Prostate gland (tissue), 2 donors: ENCODE data around the gene ZFHX3. TPM values are rescaled to one million over a fixed set of nuclear protein-coding genes. Genes with fewer than 3 reads are reported as not detected.

Experiments
- DNase-seq: peaks from one replicate; pipeline ENCODE4 v3.0.0-alpha.2; 2019; ENCODE audit warnings: low spot score
- H3K27ac ChIP-seq, 2 donors: fragments of 200-600 bp; sonication (generic); 2 replicates each; pipeline ENCODE4 v1.5.1; 2017 to 2019
- H3K27me3 ChIP-seq: fragments of 200-600 bp; sonication (generic); replicated peaks from 2 replicates; pipeline ENCODE4 v1.5.1; 2019; ENCODE audit not compliant: insufficient read depth
- H3K36me3 ChIP-seq, 2 donors: fragments of 200-600 bp; sonication (generic); 1 replicate in 1 of 2; 2 replicates in 1 of 2; pipeline versions ENCODE4 v1.5.1 to v1.8.1; 2017 to 2019
- H3K4me1 ChIP-seq: fragments of 200-600 bp; sonication (generic); replicated peaks from 2 replicates; pipeline ENCODE4 v1.5.1; 2019
- H3K4me3 ChIP-seq, 2 donors: fragments of 200-600 bp; sonication (generic); 2 replicates each; pipeline ENCODE4 v1.5.1; 2017 to 2019
- H3K9me3 ChIP-seq: fragments of 200-600 bp; sonication (generic); 2 replicates; pipeline ENCODE4 v1.5.1; 2017
- CTCF ChIP-seq, 4 experiments: fragments of 200-600 bp in 2 of 4; fragments of 450-650 bp in 2 of 4; sonication (generic) in 2 of 4; IDR thresholded peaks; 1 replicate in 3 of 4; 2 replicates in 1 of 4; pipeline ENCODE4 v1.5.1; 2016 to 2019; ENCODE audit warnings: antibody characterized with exemption in 4 of 4, mild to moderate bottlenecking in 2 of 4, moderate library complexity in 2 of 4
- POLR2A ChIP-seq: fragments of 450-650 bp; IDR thresholded peaks from one replicate; pipeline ENCODE4 v1.6.1; 2016; ENCODE audit warnings: antibody characterized with exemption, mild to moderate bottlenecking
- POLR2AphosphoS5 ChIP-seq: sonication (generic); formaldehyde crosslinking; IDR thresholded peaks from one replicate; pipeline ENCODE4 v1.6.1; 2017; ENCODE audit warnings: antibody characterized with exemption
- WGBS: methylation state at CpG from one replicate; pipeline ENCODE4 v1.1.5; 2018; 5-methylcytosine and 5-hydroxymethylcytosine counted together
- intact Hi-C: fragments of 100-400 bp; cut with DNase I; formaldehyde crosslinking; loops from one replicate; pipeline ENCODE4 v1.14.2; 2022
- total RNA-seq, 2 donors: library from RNA; depleted of rRNA; stranded (reverse); fragments of >200 nt; gene quantifications; one replicate each; pipeline ENCODE4 v1.1.0, GENCODE V29; 2016

ZFHX3 gene
- total RNA-seq, 2 donors from 2014 or later: 51.1 to 53.9 TPM

DNA sequence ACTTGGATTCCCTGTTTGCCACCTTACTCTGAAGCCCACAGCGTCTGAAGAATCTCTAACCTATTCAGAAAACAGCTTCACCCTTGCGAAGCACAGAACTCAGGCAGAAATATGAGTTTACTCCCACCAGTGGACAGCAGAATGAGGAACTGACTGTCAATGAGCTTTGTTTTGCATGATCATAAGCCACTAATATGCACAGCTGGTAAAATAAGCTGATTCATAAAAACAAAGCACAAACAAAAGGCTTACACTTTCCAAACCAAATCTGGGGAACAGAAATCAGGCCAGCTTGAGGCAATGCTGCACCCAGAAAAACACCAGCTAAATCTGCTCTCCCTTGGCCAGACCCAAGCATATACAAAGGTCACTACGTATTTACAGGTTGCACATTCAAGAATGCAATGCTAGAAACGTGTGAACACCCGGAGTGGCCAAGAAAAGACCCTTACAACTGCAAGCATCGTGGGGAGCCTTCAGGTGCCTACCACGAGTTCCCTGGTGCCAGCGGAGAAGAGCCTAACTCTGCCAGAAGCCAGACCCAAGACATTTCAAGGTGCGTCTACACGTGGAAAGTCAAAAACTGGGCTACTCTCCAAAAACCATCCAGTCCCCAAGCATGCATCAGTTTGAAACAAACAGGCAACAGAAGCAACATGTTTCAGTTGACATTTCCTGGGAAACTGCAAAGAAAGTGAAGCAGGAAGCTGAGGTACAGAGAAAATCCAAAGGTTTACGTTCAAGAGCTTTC lies 207.1 kb downstream of the ZFHX3 start:
- H3K27ac ChIP-seq: peak overlapping the region in 1 of 2 donors; percentile 22
- no peak for DNase-seq
- 53% methylated on average over 11 of the region's 11 CpGs for WGBS
- TF ChIP-seq CTCF (IDR thresholded peaks at IDR 0.05) (no peak), POLR2A (no peak), POLR2AphosphoS5 (no peak)
- intact Hi-C loops: loop anchor here (5.0 kb wide), 1 partner anchor 146 kb away; no protein-coding TSS in a partner anchor
- no peaks in the 10 kb centered on the region for H3K27me3 ChIP-seq
- peaks cover 10% of the 10 kb centered on the region for H3K4me1 ChIP-seq
- H3K4me3 ChIP-seq: no peak overlapping the region
- H3K36me3 ChIP-seq: no peaks in the 10 kb centered on the region
- H3K9me3 ChIP-seq: no peaks in the 10 kb centered on the region

DNA sequence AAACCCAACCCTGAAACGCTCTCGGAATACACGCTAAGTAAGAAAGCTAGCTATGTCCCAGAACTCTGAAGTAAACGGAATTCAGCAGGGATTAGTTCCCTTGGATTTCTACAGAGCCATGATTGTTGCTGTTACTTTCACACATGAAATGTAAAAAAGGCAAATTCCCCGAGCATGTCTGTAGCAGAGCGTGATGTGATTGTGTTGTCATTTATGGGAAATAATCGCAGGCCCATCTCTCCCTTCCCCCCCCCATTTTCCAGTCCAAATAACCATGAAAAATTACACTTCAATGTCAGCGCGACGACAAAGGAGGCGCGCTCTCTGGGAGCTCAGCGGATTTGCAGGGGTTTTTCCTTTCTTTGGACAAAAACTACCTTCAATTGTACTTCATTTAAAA lies 209.0 kb downstream of the ZFHX3 start:
- TF ChIP-seq CTCF (IDR thresholded peaks at IDR 0.05) (no peak), POLR2AphosphoS5 (no peak), POLR2A (no peak)
- intact Hi-C loops: loop anchor here (10.0 kb wide), 1 partner anchor 334 kb away; no protein-coding TSS in a partner anchor
- WGBS: 91% methylated on average over 13 of the region's 13 CpGs
- no peak overlapping the region for H3K27ac ChIP-seq
- no peaks in the 10 kb centered on the region for H3K9me3 ChIP-seq
- DNase-seq: no peak
- no peaks in the 10 kb centered on the region for H3K27me3 ChIP-seq
- H3K4me1 ChIP-seq: peaks cover 11% of the 10 kb centered on the region
- H3K36me3 ChIP-seq: no peaks in the 10 kb centered on the region
- no peak overlapping the region for H3K4me3 ChIP-seq

GRCh38 chr16:72838586-72838910 lies 209.4 kb downstream of the ZFHX3 start:
- intact Hi-C loops: loop anchor here (10.0 kb wide), 1 partner anchor 334 kb away; no protein-coding TSS in a partner anchor
- Histone ChIP-seq H3K36me3 (no peaks in the 10 kb centered on the region), H3K27me3 (no peaks in the 10 kb centered on the region), H3K4me3 (no peak overlapping the region), H3K9me3 (no peaks in the 10 kb centered on the region), H3K4me1 (peaks cover 11% of the 10 kb centered on the region), H3K27ac (peak overlapping the region in 1 of 2 donors; percentile 65)
- no peak for DNase-seq
- 92% methylated on average over 11 of the region's 11 CpGs for WGBS
- TF ChIP-seq POLR2A: no peak
- no peak for TF ChIP-seq POLR2AphosphoS5
- TF ChIP-seq CTCF (IDR thresholded peaks at IDR 0.05): no peak

DNA sequence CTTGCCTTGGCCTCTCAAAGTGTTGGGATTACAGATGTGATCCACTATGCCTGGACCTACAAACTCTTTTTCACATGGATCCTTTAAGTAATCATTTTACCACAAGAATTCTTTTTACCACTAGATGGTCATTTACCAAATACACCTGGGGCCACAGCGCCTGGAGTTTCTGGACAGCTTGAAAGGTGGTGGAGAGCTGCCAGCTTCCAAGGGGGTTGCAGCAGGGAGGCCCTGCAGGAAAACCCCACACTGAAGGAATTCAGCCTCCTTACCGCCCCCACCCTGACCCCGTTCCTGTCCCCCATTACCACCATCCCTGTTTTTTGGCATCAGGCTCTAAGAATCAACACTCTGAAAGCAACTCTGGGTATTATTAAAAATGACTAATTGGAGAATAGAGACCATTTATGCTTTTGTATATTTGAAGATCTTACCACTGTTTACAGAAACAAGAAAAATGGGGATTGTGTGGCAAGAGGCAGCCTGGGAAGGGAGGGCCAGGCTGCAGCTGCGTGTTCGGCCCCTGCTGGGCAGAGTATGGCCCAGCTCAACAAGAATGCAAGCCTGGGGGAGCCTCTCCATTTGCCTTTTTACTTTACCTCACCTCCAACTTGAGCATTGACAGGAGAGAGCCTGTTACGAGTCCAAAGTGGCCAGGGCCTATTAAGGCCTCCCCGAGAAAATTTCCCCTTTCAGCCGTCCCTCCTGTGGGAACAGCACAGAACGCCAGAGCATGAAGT lies 209.9 kb downstream of the ZFHX3 start:
- Histone ChIP-seq H3K9me3 (no peaks in the 10 kb centered on the region), H3K4me1 (peaks cover 11% of the 10 kb centered on the region), H3K27me3 (no peaks in the 10 kb centered on the region), H3K36me3 (no peaks in the 10 kb centered on the region), H3K27ac (peak overlapping the region in 1 of 2 donors; percentile 65), H3K4me3 (no peak overlapping the region)
- WGBS: 86% methylated on average over 9 of the region's 9 CpGs
- DNase-seq: no peak
- intact Hi-C loops: loop anchor here (10.0 kb wide), 1 partner anchor 333 kb away; no protein-coding TSS in a partner anchor
- TF ChIP-seq CTCF (IDR thresholded peaks at IDR 0.05) (no peak), POLR2A (no peak), POLR2AphosphoS5 (no peak)
